AG04450 (cell line): ENCODE data around the gene NPNT. TPM values are rescaled to one million over a fixed set of nuclear protein-coding genes. Genes with fewer than 3 reads are reported as not detected.

Experiments
- CTCF ChIA-PET: fragments of 300-600, 350-600 bp; formaldehyde crosslinking; extraction: SDS; loops from one replicate; lab custom pipeline; 2022; ENCODE audit warnings: antibody characterized with exemption, inconsistent platforms; lab: Charles Lee
- POLR2A ChIA-PET: fragments of 350-600 bp; formaldehyde crosslinking; extraction: SDS; loops from one replicate; lab custom pipeline; 2021; ENCODE audit warnings: antibody characterized with exemption, inconsistent platforms; lab: Yijun Ruan, JAX
- DNase-seq: peaks from one replicate; pipeline ENCODE4 v3.0.0-alpha.2; 2011; ENCODE audit warnings: low read depth, low spot score
- H3K27ac ChIP-seq: one replicate; pipeline ENCODE4 v1.5.1; 2012; ENCODE audit warnings: low read depth, low read length, control low read depth
- H3K27me3 ChIP-seq: one replicate; pipeline ENCODE4 v1.6.0; 2012; ENCODE audit warnings: low read length; ENCODE audit not compliant: control insufficient read depth, insufficient read depth
- H3K4me3 ChIP-seq: 2 replicates; pipeline ENCODE4 v1.5.1; 2011; ENCODE audit warnings: mild to moderate bottlenecking, low read depth, low read length, control low read depth
- H3K9me3 ChIP-seq: 2 replicates; pipeline ENCODE4 v1.5.1; 2012; ENCODE audit warnings: low read length; ENCODE audit not compliant: control insufficient read depth, insufficient read depth
- CTCF ChIP-seq: IDR thresholded peaks from 2 replicates; pipeline ENCODE4 v1.5.1; 2011; ENCODE audit warnings: low read depth, low read length, control low read depth, inconsistent platforms
- polyA plus RNA-seq: library from polyadenylated mRNA; depleted of rRNA; stranded (reverse); fragments of >200 nt; gene quantifications from 2 replicates; pipeline ENCODE4 v1.2.3, GENCODE V29; 2011

Gene NPNT
- polyA plus RNA-seq, 1 experiment: not detected

- ChIA-PET CTCF (no interaction called here), POLR2A (no interaction called here)
- TF ChIP-seq CTCF: no peak
- Histone ChIP-seq H3K9me3 (peaks cover 5% of the 10 kb centered on the region), H3K4me3 (no peak overlapping the region), H3K27me3 (no peaks in the 10 kb centered on the region), H3K27ac (no peak overlapping the region)
- DNase-seq: no peak
These were observed 36.7 kb upstream of the NPNT start for GRCh38 chr4:105858466-105859040.

GRCh38 chr4:105859233-105859632 lies 36.0 kb upstream of the NPNT start:
- ChIA-PET POLR2A (no interaction called here), CTCF (interaction anchor here (0.6 kb wide), 1 partner anchor 320 kb away, joined by 4 read pairs; no protein-coding TSS in a partner anchor)
- Histone ChIP-seq H3K9me3 (peaks cover 5% of the 10 kb centered on the region), H3K4me3 (no peak overlapping the region), H3K27ac (no peak overlapping the region), H3K27me3 (no peaks in the 10 kb centered on the region)
- TF ChIP-seq CTCF: no peak
- DNase-seq: peak; percentile 23

- DNase-seq: no peak
- TF ChIP-seq CTCF: no peak
- POLR2A ChIA-PET: no interaction called here
- Histone ChIP-seq H3K27ac (no peak overlapping the region), H3K9me3 (no peaks in the 10 kb centered on the region), H3K27me3 (no peaks in the 10 kb centered on the region), H3K4me3 (no peak overlapping the region)
- CTCF ChIA-PET: no interaction called here
These were observed 24.3 kb upstream of the NPNT start for GRCh38 chr4:105870963-105871362.

GRCh38 chr4:105871997-105872396 lies 23.3 kb upstream of the NPNT start:
- Histone ChIP-seq H3K9me3 (no peaks in the 10 kb centered on the region), H3K27me3 (no peaks in the 10 kb centered on the region), H3K27ac (no peak overlapping the region), H3K4me3 (no peak overlapping the region)
- CTCF ChIA-PET: no interaction called here
- no peak for TF ChIP-seq CTCF
- POLR2A ChIA-PET: no interaction called here
- no peak for DNase-seq

GRCh38 chr4:105875233-105875632 lies 20.0 kb upstream of the NPNT start:
- no peaks in the 10 kb centered on the region for H3K9me3 ChIP-seq
- ChIA-PET POLR2A (no interaction called here), CTCF (no interaction called here)
- no peaks in the 10 kb centered on the region for H3K27me3 ChIP-seq
- H3K27ac ChIP-seq: no peak overlapping the region
- TF ChIP-seq CTCF: no peak
- no peak for DNase-seq
- H3K4me3 ChIP-seq: no peak overlapping the region
